Heart left ventricle (tissue), 13 donors: ENCODE data around the gene ANKRD63.

Source experiments
- POLR2A ChIP-seq, 2 donors: fragments of 450-650 bp; IDR thresholded peaks; one replicate each; pipeline ENCODE4 v1.6.1; 2017; ENCODE audit warnings: antibody characterized with exemption in 2 of 2, mild to moderate bottlenecking in 2 of 2, moderate library complexity in 2 of 2
- TF ChIP-seq, protein P1 (sequence below), 12 donors: fragments of 200-600 bp; sonication (generic) in 4 of 12; IDR thresholded peaks; one replicate each; pipeline versions ENCODE4 v1.5.0 to v1.8.0; 2018 to 2022; ENCODE audit warnings: antibody characterized with exemption in 12 of 12, mild to moderate bottlenecking in 5 of 12
- donor health status: ischemic (EF 13 %, LVEDD 7.1; RV severe dilation, severe dysfunction).
- donor health status: DM: no; HTN: yes; CAD: no.
- donor health status: DM: no; HTN: no; CAD: no.
- donor health status: ischemic (EF 25% LVEDD 6.9; RV normal size, moderate dysfunction).
- donor health status: ischemic (EF 25% LVEDD 5.7; RV mildly dilated, moderate dysfunction).
- donor health status: ischemic (EF 35%, LVEDD 5.7; RV mildly dilated, moderate dysfunction).
- donor health status: nonischemic (EF 11% LVEDD 7.7; RV severe dilation, severe dysfunction).
- donor health status: DM: yes; HTN: yes; CAD: no.
- donor health status: PGD.
- donor health status: ischemic (EF 29% LVEDD 5.4; RV normal size, mild dysfunction).
- donor health status: nonischemic (EF 23%, LVEDD 6.1; RV moderate dilation, normal function).

DNA sequence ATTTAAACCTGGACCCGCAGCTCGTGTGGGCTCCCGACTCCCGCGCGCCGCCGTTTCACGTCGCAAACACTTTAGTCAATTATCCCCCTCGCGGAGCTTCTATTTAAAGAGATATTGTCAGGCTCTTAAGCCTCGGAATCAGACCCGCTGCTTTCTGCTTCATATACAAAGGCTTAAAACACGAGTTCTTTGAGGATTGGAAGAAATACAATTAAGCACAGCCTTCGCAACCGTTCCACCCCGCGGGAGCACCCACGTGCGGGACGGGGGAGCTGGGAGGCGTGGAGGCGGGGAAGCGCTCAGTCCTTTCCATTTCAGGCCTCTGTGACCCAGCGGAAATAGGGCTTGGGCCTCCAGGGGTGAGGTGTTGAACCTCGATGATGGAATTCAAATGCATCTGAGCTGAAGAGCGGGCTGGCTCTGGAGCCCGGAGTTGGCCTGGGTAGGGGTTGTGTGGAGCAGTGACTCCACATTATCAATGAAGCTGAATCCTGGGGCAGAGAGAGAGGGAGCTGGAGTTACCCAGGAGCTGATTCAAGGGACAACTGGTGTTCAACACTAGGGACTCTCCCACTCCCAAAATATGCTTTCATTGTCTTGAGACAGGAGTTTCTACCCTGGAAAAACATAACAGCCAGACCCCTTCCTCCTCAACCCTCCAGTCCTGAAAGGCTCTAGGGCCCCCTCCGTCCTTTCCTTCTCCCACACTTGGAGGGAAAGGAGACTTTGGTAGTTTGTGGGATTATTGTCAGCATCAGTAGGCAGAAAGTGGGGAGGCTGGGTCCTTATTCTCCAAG lies 2.4 kb downstream of the ANKRD63 start:
- TF ChIP-seq, protein P1, sequence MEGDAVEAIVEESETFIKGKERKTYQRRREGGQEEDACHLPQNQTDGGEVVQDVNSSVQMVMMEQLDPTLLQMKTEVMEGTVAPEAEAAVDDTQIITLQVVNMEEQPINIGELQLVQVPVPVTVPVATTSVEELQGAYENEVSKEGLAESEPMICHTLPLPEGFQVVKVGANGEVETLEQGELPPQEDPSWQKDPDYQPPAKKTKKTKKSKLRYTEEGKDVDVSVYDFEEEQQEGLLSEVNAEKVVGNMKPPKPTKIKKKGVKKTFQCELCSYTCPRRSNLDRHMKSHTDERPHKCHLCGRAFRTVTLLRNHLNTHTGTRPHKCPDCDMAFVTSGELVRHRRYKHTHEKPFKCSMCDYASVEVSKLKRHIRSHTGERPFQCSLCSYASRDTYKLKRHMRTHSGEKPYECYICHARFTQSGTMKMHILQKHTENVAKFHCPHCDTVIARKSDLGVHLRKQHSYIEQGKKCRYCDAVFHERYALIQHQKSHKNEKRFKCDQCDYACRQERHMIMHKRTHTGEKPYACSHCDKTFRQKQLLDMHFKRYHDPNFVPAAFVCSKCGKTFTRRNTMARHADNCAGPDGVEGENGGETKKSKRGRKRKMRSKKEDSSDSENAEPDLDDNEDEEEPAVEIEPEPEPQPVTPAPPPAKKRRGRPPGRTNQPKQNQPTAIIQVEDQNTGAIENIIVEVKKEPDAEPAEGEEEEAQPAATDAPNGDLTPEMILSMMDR (IDR thresholded peaks at IDR 0.05) = no peak
- no peak for TF ChIP-seq POLR2A (IDR thresholded peaks at IDR 0.05)
